H9 (cell line): Measurements from ENCODE around the gene PAQR7. TPM values are rescaled to one million over a fixed set of nuclear protein-coding genes. Genes with fewer than 3 reads are reported as not detected.

ENCODE experiments used
- DNase-seq: peaks from one replicate; pipeline ENCODE4 v3.0.0-alpha.2; 2017
- H2AFZ ChIP-seq: one replicate; pipeline ENCODE4 v1.6.1; 2013; ENCODE audit warnings: mild to moderate bottlenecking, low read length, control low read depth, moderate library complexity
- H2AK5ac ChIP-seq: 2 replicates; pipeline ENCODE4 v1.6.1; 2013; ENCODE audit warnings: low read length, control low read depth, mixed read lengths; ENCODE audit not compliant: insufficient read length
- H2BK120ac ChIP-seq: one replicate; pipeline ENCODE4 v1.6.1; 2013; ENCODE audit warnings: low read depth, mild to moderate bottlenecking, low read length, control low read depth, inconsistent platforms; ENCODE audit not compliant: poor library complexity, severe bottlenecking
- H2BK12ac ChIP-seq: 2 replicates; pipeline ENCODE4 v1.6.1; 2013; ENCODE audit warnings: low read length, control low read depth, mixed read lengths, low read depth; ENCODE audit not compliant: insufficient read length
- H2BK15ac ChIP-seq: 2 replicates; pipeline ENCODE4 v1.6.1; 2013; ENCODE audit warnings: low read depth, low read length, control low read depth
- H2BK20ac ChIP-seq: one replicate; pipeline ENCODE4 v1.6.1; 2013; ENCODE audit warnings: low read depth, mild to moderate bottlenecking, low read length, control low read depth, inconsistent platforms; ENCODE audit not compliant: poor library complexity, severe bottlenecking
- H2BK5ac ChIP-seq: 2 replicates; pipeline ENCODE4 v1.6.1; 2013; ENCODE audit warnings: low read length, control low read depth, mixed read lengths; ENCODE audit not compliant: insufficient read length
- H3K14ac ChIP-seq: 2 replicates; pipeline ENCODE4 v1.6.1; 2013; ENCODE audit warnings: low read length, control low read depth; ENCODE audit not compliant: insufficient read depth
- H3K18ac ChIP-seq: 2 replicates; pipeline ENCODE4 v1.6.1; 2013; ENCODE audit warnings: low read depth, mild to moderate bottlenecking, mixed read lengths, low read length, control low read depth; ENCODE audit not compliant: insufficient read length
- H3K23ac ChIP-seq: 2 replicates; pipeline ENCODE4 v1.6.1; 2013; ENCODE audit warnings: low read length, control low read depth, mixed read lengths, low read depth; ENCODE audit not compliant: insufficient read length
- H3K23me2 ChIP-seq: 2 replicates; pipeline ENCODE4 v1.6.1; 2013; ENCODE audit warnings: low read depth, mild to moderate bottlenecking, mixed read lengths, low read length, control low read depth; ENCODE audit not compliant: insufficient read length, poor library complexity, severe bottlenecking
- H3K27ac ChIP-seq: 2 replicates; pipeline ENCODE4 v1.5.1; 2013; ENCODE audit warnings: low read length, control low read depth, mixed read lengths, low read depth; ENCODE audit not compliant: insufficient read length
- H3K27me3 ChIP-seq: 2 replicates; pipeline ENCODE4 v1.6.1; 2013; ENCODE audit warnings: low read length, control low read depth, inconsistent platforms; ENCODE audit not compliant: insufficient read depth
- H3K4ac ChIP-seq: 2 replicates; pipeline ENCODE4 v1.6.1; 2013; ENCODE audit warnings: low read depth, mild to moderate bottlenecking, control low read depth, inconsistent platforms, low read length, moderate library complexity
- H3K4me1 ChIP-seq: 2 replicates; pipeline ENCODE4 v1.6.1; 2013; ENCODE audit warnings: low read length, control low read depth, inconsistent platforms; ENCODE audit not compliant: insufficient read depth
- H3K4me2 ChIP-seq: 2 replicates; pipeline ENCODE4 v1.6.1; 2013; ENCODE audit warnings: low read length, control low read depth, mixed read lengths; ENCODE audit not compliant: insufficient read length, insufficient read depth
- H3K56ac ChIP-seq: 2 replicates; pipeline ENCODE4 v1.6.1; 2013; ENCODE audit warnings: low read depth, mild to moderate bottlenecking, mixed read lengths, low read length, control low read depth; ENCODE audit not compliant: insufficient read length
- H3K79me1 ChIP-seq: 2 replicates; pipeline ENCODE4 v1.6.1; 2013; ENCODE audit warnings: low read depth, mild to moderate bottlenecking, moderate library complexity, low read length, control low read depth, inconsistent platforms; ENCODE audit not compliant: insufficient read depth, poor library complexity, severe bottlenecking
- H3K79me2 ChIP-seq: 2 replicates; pipeline ENCODE4 v1.6.1; 2013; ENCODE audit warnings: low read length, control low read depth, inconsistent platforms; ENCODE audit not compliant: insufficient read depth
- H3K9ac ChIP-seq: 2 replicates; pipeline ENCODE4 v1.6.1; 2013; ENCODE audit warnings: low read length, control low read depth, mixed read lengths; ENCODE audit not compliant: insufficient read length; ENCODE audit errors: extremely low read depth
- H3K9me3 ChIP-seq: one replicate; pipeline ENCODE4 v1.6.1; 2013; ENCODE audit warnings: low read depth, low read length, inconsistent platforms; ENCODE audit not compliant: control insufficient read depth
- H3T11ph ChIP-seq: one replicate; pipeline ENCODE4 v1.6.1; 2013; ENCODE audit warnings: mild to moderate bottlenecking, low read length, control low read depth, inconsistent platforms
- H4K20me1 ChIP-seq: one replicate; pipeline ENCODE4 v1.6.1; 2013; ENCODE audit not compliant: control insufficient read depth, insufficient read length, insufficient read depth
- H4K5ac ChIP-seq: 2 replicates; pipeline ENCODE4 v1.6.1; 2013; ENCODE audit warnings: low read depth, mild to moderate bottlenecking, mixed read lengths, low read length, control low read depth; ENCODE audit not compliant: insufficient read length
- H4K8ac ChIP-seq: replicated peaks from 2 replicates; pipeline ENCODE4 v1.6.1; 2013; ENCODE audit warnings: low read length, control low read depth, mixed read lengths, low read depth; ENCODE audit not compliant: insufficient read length
- H4K91ac ChIP-seq: 2 replicates; pipeline ENCODE4 v1.6.1; 2013; ENCODE audit warnings: low read depth, mild to moderate bottlenecking, moderate library complexity, mixed read lengths, low read length, control low read depth; ENCODE audit not compliant: insufficient read length
- H3K27ac Mint-ChIP-seq, 3 experiments: 2 replicates in 2 of 3; 3 replicates in 1 of 3; pipeline ENCODE4 v1.8.0; 2020 to 2021; ENCODE audit warnings: mixed read lengths in 3 of 3, mild to moderate bottlenecking in 1 of 3, moderate library complexity in 1 of 3
- H3K27me3 Mint-ChIP-seq: 2 replicates; pipeline ENCODE4 v1.8.0; 2021; ENCODE audit warnings: low read depth, mild to moderate bottlenecking, moderate library complexity, mixed read lengths
- H3K36me3 Mint-ChIP-seq, 3 experiments: 2 replicates in 2 of 3; 3 replicates in 1 of 3; pipeline ENCODE4 v1.8.0; 2020 to 2021; ENCODE audit warnings: low read depth in 3 of 3, mixed read lengths in 3 of 3; ENCODE audit not compliant: insufficient read depth in 1 of 3
- H3K4me1 Mint-ChIP-seq, 2 experiments: 2 replicates each; pipeline ENCODE4 v1.8.0; 2020; ENCODE audit warnings: mixed read lengths in 2 of 2
- H3K4me3 Mint-ChIP-seq, 2 experiments: 2 replicates in 1 of 2; 3 replicates in 1 of 2; pipeline ENCODE4 v1.8.0; 2020 to 2021; ENCODE audit warnings: mild to moderate bottlenecking in 2 of 2, mixed read lengths in 2 of 2, moderate library complexity in 1 of 2
- H3K9me3 Mint-ChIP-seq, 2 experiments: 2 replicates in 1 of 2; 3 replicates in 1 of 2; pipeline ENCODE4 v1.8.0; 2020; ENCODE audit warnings: mild to moderate bottlenecking in 2 of 2, mixed read lengths in 2 of 2, moderate library complexity in 1 of 2
- CTCF ChIP-seq: fragments of 200-600 bp; sonication (generic); conservative IDR thresholded peaks from 3 replicates; pipeline ENCODE4 v1.8.0; 2021; ENCODE audit warnings: antibody characterized with exemption, mild to moderate bottlenecking
- WGBS: extraction: QIAGEN DNeasy Blood & Tissue Kit; methylation state at CpG from one replicate; pipeline ENCODE4 v1.1.7; 2013; ENCODE audit warnings: missing lambda C conversion rate, low lambda C conversion rate, mixed read lengths; ENCODE audit not compliant: insufficient read length; ENCODE audit errors: extremely low coverage; 5-methylcytosine and 5-hydroxymethylcytosine counted together
- total RNA-seq: library from RNA; stranded (reverse); gene quantifications from 2 replicates; pipeline ENCODE4 v1.2.1, GENCODE V29; 2021

Gene PAQR7
- total RNA-seq, 1 experiment from 2014 or later: 6.3 TPM

- Histone ChIP-seq H2BK120ac (no peak overlapping the region), H4K91ac (no peak overlapping the region), H2AK5ac (no peak overlapping the region), H2AFZ (no peak overlapping the region), H3K9ac (no peak overlapping the region), H3K9me3 (no peaks in the 10 kb centered on the region), H3K23ac (no peak overlapping the region), H4K5ac (no peak overlapping the region), H2BK12ac (no peak overlapping the region), H3K4me1 (no peaks in the 10 kb centered on the region), H3K4me2 (no peak overlapping the region), H2BK5ac (no peak overlapping the region), H3K79me2 (no peaks in the 10 kb centered on the region), H3K23me2 (no peaks in the 10 kb centered on the region), H3K4ac (no peak overlapping the region), H3K79me1 (peaks cover 3% of the 10 kb centered on the region), H3K18ac (no peak overlapping the region), H4K8ac (no peak overlapping the region), H3K27ac (no peak overlapping the region), H2BK20ac (no peak overlapping the region), H2BK15ac (no peak overlapping the region), H3K27me3 (no peaks in the 10 kb centered on the region), H3K14ac (no peak overlapping the region), H4K20me1 (no peaks in the 10 kb centered on the region), H3T11ph (no peak overlapping the region), H3K56ac (no peak overlapping the region)
- H3K4me1 Mint-ChIP-seq: 0 out of 4 replicates have a peak, but pooled peaks cover 3% of the 10 kb centered on the region in 2 experiments
- H3K27me3 Mint-ChIP-seq: no peaks in the 10 kb centered on the region
- TF ChIP-seq CTCF: no peak
- H3K4me3 Mint-ChIP-seq: no peak overlapping the region
- peaks cover 27 to 80% (median 72%) of the 10 kb centered on the region in 3 experiments; a peak in 6 of 7 replicates for H3K36me3 Mint-ChIP-seq
- no peaks in the 10 kb centered on the region for H3K9me3 Mint-ChIP-seq
- no peak overlapping the region for H3K27ac Mint-ChIP-seq
- no CpG with 5 or more reads among the region's 5 CpGs for WGBS
- no peak for DNase-seq
Observed at GRCh38 chr1:25833158-25833557, 42.4 kb downstream of the PAQR7 start.
